WERI-Rb-1 (cell line): ENCODE data around the gene C9orf43.
"Not testable (repeated sequence)": the region's sequence is repeated elsewhere in the genome, so short reads cannot be mapped to it uniquely, and the experiment has no call there.

Experiments used
- DNase-seq: peaks from one replicate; pipeline ENCODE4 v3.0.0-alpha.2; 2020
- H3K27ac ChIP-seq: fragments of 250-450 bp; sonication (Bioruptor Pico); 2 replicates; pipeline ENCODE4 v1.5.1; 2020; ENCODE audit warnings: mild to moderate bottlenecking, moderate library complexity
- H3K27me3 ChIP-seq: fragments of 250-450 bp; sonication (Bioruptor Pico); 2 replicates; pipeline ENCODE4 v1.5.1; 2021; ENCODE audit warnings: mild to moderate bottlenecking, low read depth, moderate library complexity; ENCODE audit not compliant: insufficient read depth, severe bottlenecking
- H3K36me3 ChIP-seq: fragments of 250-450 bp; sonication (Bioruptor Pico); 2 replicates; pipeline ENCODE4 v1.5.1; 2020; ENCODE audit warnings: mild to moderate bottlenecking, moderate library complexity
- H3K4me3 ChIP-seq: 2 replicates; pipeline ENCODE4 v1.5.1; 2011; ENCODE audit warnings: low read depth, mild to moderate bottlenecking, control low read depth, low read length
- H3K9me3 ChIP-seq: fragments of 250-450 bp; sonication (Bioruptor Pico); 2 replicates; pipeline ENCODE4 v1.5.1; 2021; ENCODE audit warnings: mild to moderate bottlenecking, moderate library complexity; ENCODE audit not compliant: severe bottlenecking
- CTCF ChIP-seq: IDR thresholded peaks from 2 replicates; pipeline ENCODE4 v1.5.1; 2011; ENCODE audit warnings: low read depth, mild to moderate bottlenecking, control low read depth, inconsistent platforms, low read length

Gene C9orf43, protein sequence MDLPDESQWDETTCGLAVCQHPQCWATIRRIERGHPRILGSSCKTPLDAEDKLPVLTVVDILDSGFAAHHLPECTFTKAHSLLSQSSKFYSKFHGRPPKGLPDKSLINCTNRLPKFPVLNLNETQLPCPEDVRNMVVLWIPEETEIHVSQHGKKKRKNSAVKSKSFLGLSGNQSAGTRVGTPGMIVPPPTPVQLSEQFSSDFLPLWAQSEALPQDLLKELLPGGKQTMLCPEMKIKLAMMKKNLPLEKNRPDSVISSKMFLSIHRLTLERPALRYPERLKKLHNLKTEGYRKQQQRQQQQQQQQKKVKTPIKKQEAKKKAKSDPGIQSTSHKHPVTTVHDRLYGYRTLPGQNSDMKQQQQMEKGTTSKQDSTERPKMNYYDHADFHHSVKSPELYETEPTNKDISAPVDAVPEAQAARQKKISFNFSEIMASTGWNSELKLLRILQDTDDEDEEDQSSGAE

DNA sequence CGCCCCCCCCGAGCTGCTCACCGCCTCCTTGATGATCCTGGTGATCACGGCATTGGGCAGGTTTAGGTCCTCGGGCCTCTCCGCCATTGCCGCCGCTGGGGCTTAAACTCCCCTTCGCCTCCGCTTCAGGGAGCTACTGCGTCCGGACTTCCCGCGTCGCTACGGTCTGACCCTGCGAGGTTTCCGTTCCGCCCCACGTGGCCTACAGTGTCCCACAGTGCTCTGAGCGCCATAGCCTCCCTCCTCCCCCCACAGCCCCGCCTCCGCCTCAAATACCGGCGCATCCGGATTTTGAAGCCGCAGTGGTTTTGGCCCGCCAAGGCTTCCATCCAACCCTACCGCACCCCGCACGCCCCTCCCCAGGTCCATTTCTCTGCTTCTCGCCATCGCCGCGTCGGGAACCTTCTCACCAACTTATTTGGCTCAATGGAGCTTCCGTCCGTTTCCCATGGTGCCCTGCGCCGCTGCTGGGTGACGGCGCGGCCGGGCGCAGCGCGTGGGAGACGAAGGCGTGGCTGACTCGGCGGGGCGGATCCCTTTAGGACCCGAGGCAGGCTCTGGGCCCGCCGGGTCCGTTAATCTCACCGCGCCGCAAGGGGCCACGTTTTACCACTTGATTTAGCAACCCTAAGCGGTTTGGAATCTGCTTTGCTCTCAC lies at the start of gene C9orf43, which contains the start of gene POLE3:
Gene C9orf43 (plus strand): TSS at position 541 of the 658 bp plus-strand sequence. CDS start 2,747 bp downstream, outside the sequence.
Gene POLE3 (minus strand): TSS at position 469 of the 658 bp plus-strand sequence. CDS start 382 bp downstream, at position 87.
- no peak for TF ChIP-seq CTCF
- no peaks in the 10 kb centered on the region for H3K27me3 ChIP-seq
- H3K9me3 ChIP-seq, result no peaks in the 10 kb centered on the region
- peak within 1 kb of the TSS; percentile 82 for H3K4me3 ChIP-seq
- DNase-seq, result peak; percentile 99
- peaks cover 39% of the 10 kb centered on the region for H3K36me3 ChIP-seq
- H3K27ac ChIP-seq, result peak within 1 kb of the TSS; percentile 99

GRCh38 chr9:113361304-113362018 lies 49.1 kb upstream of the C9orf43 start:
- TF ChIP-seq CTCF, result no peak
- peak; percentile 41 for DNase-seq
- Histone ChIP-seq H3K27ac (no peak overlapping the region; the same call in 1 of the 2 replicates), H3K36me3 (no peaks in the 10 kb centered on the region), H3K9me3 (no peaks in the 10 kb centered on the region), H3K27me3 (no peaks in the 10 kb centered on the region), H3K4me3 (no peak overlapping the region)

GRCh38 chr9:113363336-113363735 lies 47.2 kb upstream of the C9orf43 start:
- no peak for TF ChIP-seq CTCF
- no peak for DNase-seq
- Histone ChIP-seq H3K9me3 (no peaks in the 10 kb centered on the region), H3K36me3 (no peaks in the 10 kb centered on the region), H3K27me3 (no peaks in the 10 kb centered on the region), H3K4me3 (no peak overlapping the region), H3K27ac (no peak overlapping the region)

DNA sequence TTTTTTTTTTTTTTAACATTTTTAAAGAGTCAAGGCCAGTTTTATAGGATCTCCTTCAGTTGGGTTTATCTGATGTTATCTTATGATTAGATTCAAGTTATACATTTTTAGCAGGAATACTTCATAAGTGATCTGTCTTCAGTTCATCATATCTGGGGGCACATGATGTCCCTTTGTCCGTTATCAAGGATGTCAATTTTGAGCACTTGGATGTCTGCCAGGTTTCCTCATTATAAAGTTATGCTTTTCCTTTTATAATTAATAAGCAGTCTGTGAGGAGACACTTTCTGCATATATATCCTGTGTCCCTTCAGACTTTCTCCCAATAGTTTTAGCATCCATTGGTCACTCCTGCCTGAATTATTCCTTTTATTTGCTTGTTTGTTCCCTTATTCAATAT lies 45.6 kb upstream of the C9orf43 start:
- Histone ChIP-seq H3K4me3 (no peak overlapping the region), H3K27me3 (no peaks in the 10 kb centered on the region), H3K27ac (no peak overlapping the region), H3K36me3 (no peaks in the 10 kb centered on the region), H3K9me3 (no peaks in the 10 kb centered on the region)
- no peak for DNase-seq
- TF ChIP-seq CTCF, result no peak

DNA sequence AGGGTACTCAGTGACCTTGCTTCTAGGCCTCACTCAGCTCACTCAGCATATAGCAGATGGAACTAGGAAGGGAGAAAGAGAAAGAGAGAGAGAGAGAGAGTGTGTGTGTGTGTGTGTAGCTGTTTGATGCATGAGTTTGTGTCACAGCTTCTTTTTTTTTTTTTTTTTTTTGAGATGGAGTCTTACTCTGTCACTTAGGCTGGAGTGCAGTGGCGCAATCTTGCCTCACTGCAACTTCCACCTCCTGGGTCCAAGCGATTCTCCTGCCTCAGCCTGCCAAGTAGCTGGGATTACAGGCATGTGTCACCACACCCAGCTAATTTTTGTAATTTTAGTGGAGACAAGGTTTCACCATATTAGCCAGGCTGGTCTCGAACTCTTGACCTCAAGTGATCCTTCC lies 44.9 kb upstream of the C9orf43 start:
- not testable (repeated sequence) for DNase-seq, H3K27ac ChIP-seq, H3K27me3 ChIP-seq, H3K4me3 ChIP-seq, H3K36me3 ChIP-seq, H3K9me3 ChIP-seq
